Middle frontal gyrus (tissue), 1 donor: Measurements from ENCODE around the gene SLC1A5.
"Not testable (repeated sequence)": the region's sequence is repeated elsewhere in the genome, so short reads cannot be mapped to it uniquely, and the experiment has no call there.

Experiments
- DNase-seq: peaks from one replicate; pipeline ENCODE4 v3.0.0-alpha.2; 2015; ENCODE audit warnings: low spot score; ENCODE audit errors: extremely low spot score

SLC1A5 gene

GRCh38 chr19:46772170-46773017 is 16.0 kb downstream of the SLC1A5 start:
- DNase-seq, result no peak

GRCh38 chr19:46768746-46769145 is 19.6 kb downstream of the SLC1A5 start:
- DNase-seq, result not testable (repeated sequence)

GRCh38 chr19:46766569-46767317 is 21.7 kb downstream of the SLC1A5 start:
- no peak for DNase-seq

- DNase-seq, result no peak
Measured at GRCh38 chr19:46764817-46765291, 23.5 kb downstream of the SLC1A5 start.

- no peak for DNase-seq
Measured at GRCh38 chr19:46762245-46762890, 26.0 kb downstream of the SLC1A5 start.

GRCh38 chr19:46761418-46761831 is 27.0 kb downstream of the SLC1A5 start:
- no peak for DNase-seq

GRCh38 chr19:46760897-46761296 is 27.5 kb downstream of the SLC1A5 start:
- not testable (repeated sequence) for DNase-seq

GRCh38 chr19:46760363-46760762 is 28.0 kb downstream of the SLC1A5 start:
- DNase-seq, result no peak

- no peak for DNase-seq
Measured at GRCh38 chr19:46759817-46760333, 28.5 kb downstream of the SLC1A5 start.

GRCh38 chr19:46759206-46759605 is 29.2 kb downstream of the SLC1A5 start:
- DNase-seq, result no peak

- no peak for DNase-seq
Measured at GRCh38 chr19:46756544-46756888, 31.9 kb downstream of the SLC1A5 start.

GRCh38 chr19:46755853-46756543 is 32.4 kb downstream of the SLC1A5 start:
- DNase-seq, result no peak

GRCh38 chr19:46755077-46755852 is 33.1 kb downstream of the SLC1A5 start:
- DNase-seq, result no peak

GRCh38 chr19:46753420-46754155 is 34.8 kb downstream of the SLC1A5 start:
- DNase-seq, result no peak

- DNase-seq, result no peak
Measured at GRCh38 chr19:46748325-46749109, 39.9 kb downstream of the SLC1A5 start.

- DNase-seq, result no peak
Measured at GRCh38 chr19:46746281-46747057, 41.9 kb downstream of the SLC1A5 start, which contains the start of gene STRN4. STRN4 (minus strand) TSS chr19:46746450; CDS start chr19:46746430, 20 bp downstream.

GRCh38 chr19:46745521-46746280 is 42.7 kb downstream of the SLC1A5 start, which contains the start of gene FKRP:
FKRP (plus strand) TSS chr19:46746057; CDS start chr19:46755451, 9,394 bp downstream.
- no peak for DNase-seq
